HL-60 (cell line): Measurements from ENCODE around the gene NBEAL2.

ENCODE experiments used
- DNase-seq, 2 experiments: peaks; one replicate each; pipeline ENCODE4 v3.0.0-alpha.2; 2010 to 2020; ENCODE audit warnings: low read depth in 1 of 2, low spot score in 1 of 2
- H3K27ac ChIP-seq: fragments of 250-450 bp; sonication (Bioruptor Pico); replicated peaks from 2 replicates; pipeline ENCODE4 v1.5.1; 2020; ENCODE audit warnings: mild to moderate bottlenecking, moderate library complexity
- H3K27me3 ChIP-seq: fragments of 250-450 bp; sonication (Bioruptor Pico); 2 replicates; pipeline ENCODE4 v1.5.1; 2021; ENCODE audit warnings: mild to moderate bottlenecking, moderate library complexity; ENCODE audit not compliant: insufficient read depth, poor library complexity, severe bottlenecking
- H3K4me3 ChIP-seq: replicated peaks from 2 replicates; pipeline ENCODE4 v1.5.1; 2011; ENCODE audit warnings: mild to moderate bottlenecking, control low read depth, low read length; ENCODE audit not compliant: insufficient read depth
- CTCF ChIP-seq: IDR thresholded peaks from one replicate; pipeline ENCODE4 v1.5.1; 2011; ENCODE audit warnings: low read length, control low read depth, inconsistent platforms; ENCODE audit not compliant: insufficient read depth
- GABPA ChIP-seq: IDR thresholded peaks from 2 replicates; pipeline ENCODE4 v1.6.1; 2012; ENCODE audit warnings: low read depth
- POLR2AphosphoS5 ChIP-seq: IDR thresholded peaks from 2 replicates; pipeline ENCODE4 v1.6.1; 2012; ENCODE audit warnings: low read depth
- REST ChIP-seq: IDR thresholded peaks from 2 replicates; pipeline ENCODE4 v1.6.1; 2012; ENCODE audit warnings: low read depth; ENCODE audit not compliant: insufficient replicate concordance
- SPI1 ChIP-seq: IDR thresholded peaks from 2 replicates; pipeline ENCODE4 v1.6.1; 2012; ENCODE audit warnings: low read depth, mild to moderate bottlenecking, borderline replicate concordance

The NBEAL2 gene

GRCh38 chr3:47006145-47006651 lies 26.7 kb downstream of the NBEAL2 start:
- DNase-seq = no peak
- no peak overlapping the region for H3K27ac ChIP-seq
- TF ChIP-seq REST = no peak
- TF ChIP-seq POLR2AphosphoS5 = no peak
- no peak for TF ChIP-seq GABPA
- TF ChIP-seq CTCF = no peak
- no peak for TF ChIP-seq SPI1
- no peak overlapping the region for H3K4me3 ChIP-seq
- H3K27me3 ChIP-seq = no peaks in the 10 kb centered on the region

- Histone ChIP-seq H3K27ac (no peak overlapping the region), H3K27me3 (no peaks in the 10 kb centered on the region), H3K4me3 (no peak overlapping the region)
- no peak for DNase-seq
- TF ChIP-seq CTCF = no peak
- no peak for TF ChIP-seq SPI1
- TF ChIP-seq GABPA = no peak
- no peak for TF ChIP-seq POLR2AphosphoS5
- TF ChIP-seq REST = no peak
Measured at GRCh38 chr3:47007001-47007400, 27.5 kb downstream of the NBEAL2 start.

GRCh38 chr3:47007482-47008233 lies 28.2 kb downstream of the NBEAL2 start:
- no peak for DNase-seq
- no peak overlapping the region for H3K27ac ChIP-seq
- TF ChIP-seq POLR2AphosphoS5 (no peak), GABPA (no peak), REST (no peak), CTCF (no peak), SPI1 (no peak)
- H3K4me3 ChIP-seq = no peak overlapping the region
- H3K27me3 ChIP-seq = no peaks in the 10 kb centered on the region
